ENCODE data around the gene ABCA5. TPM values are rescaled to one million over a fixed set of nuclear protein-coding genes. Genes with fewer than 3 reads are reported as not detected.

The ABCA5 gene
- total and polyA plus RNA-seq, 2 of the 13 experiments (the other 11 are each of a cell fraction or from before 2014, with no cell fraction given): 9.7 to 10.1 TPM

DNA sequence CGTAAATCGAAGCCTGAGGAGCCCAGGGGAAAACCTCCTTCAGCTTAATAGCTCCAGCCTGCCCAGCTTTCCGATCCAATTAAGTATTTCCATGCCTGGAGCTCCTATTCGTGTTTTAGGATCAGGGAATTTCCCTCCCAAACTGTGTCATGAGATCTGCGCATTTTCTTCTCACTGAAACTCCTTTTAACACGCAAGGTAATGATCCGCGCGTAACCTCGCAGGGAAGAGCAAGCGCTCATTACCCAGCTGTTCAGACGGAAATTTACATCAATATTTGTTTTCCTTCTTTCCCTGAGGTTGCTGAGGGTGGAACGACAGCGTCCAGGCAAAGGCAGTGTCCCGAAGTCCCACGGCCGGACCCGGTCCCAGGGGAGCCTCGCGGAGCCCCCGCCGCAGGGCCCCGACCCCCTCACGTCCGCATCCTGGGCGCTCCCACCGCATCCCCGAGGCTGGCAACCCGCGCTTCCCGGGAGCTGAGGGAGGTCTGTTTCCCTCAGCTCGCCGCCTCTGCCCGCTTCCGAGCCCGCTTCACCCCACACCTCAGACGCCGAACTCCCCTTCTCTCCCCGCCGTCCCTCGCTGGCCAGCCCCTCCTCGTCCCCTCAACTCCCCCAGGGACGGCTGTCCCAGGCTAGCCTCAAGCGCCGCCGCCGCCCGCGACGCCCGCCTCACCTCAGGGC, 415 bp downstream of the ABCA5 start (continued):
- peak; percentile 44 for TF ChIP-seq KDM2A (CRISPR knock-in tag; IDR thresholded peaks at IDR 0.05; ENCODE audit: borderline replicate concordance, low read depth)
- TF ChIP-seq, protein P1, sequence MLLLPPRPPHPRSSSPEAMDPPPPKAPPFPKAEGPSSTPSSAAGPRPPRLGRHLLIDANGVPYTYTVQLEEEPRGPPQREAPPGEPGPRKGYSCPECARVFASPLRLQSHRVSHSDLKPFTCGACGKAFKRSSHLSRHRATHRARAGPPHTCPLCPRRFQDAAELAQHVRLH (CRISPR knock-in tag; IDR thresholded peaks at IDR 0.05; ENCODE audit: borderline replicate concordance, low read depth): no peak; the same call in 1 of the 2 replicates
- no peak for TF ChIP-seq ZSCAN22 (CRISPR knock-in tag; IDR thresholded peaks at IDR 0.05)
- TF ChIP-seq TAF15 (IDR thresholded peaks at IDR 0.05; ENCODE audit: low read depth, low read length, poor library complexity, severe bottlenecking): no peak
- peak; percentile 73 for TF ChIP-seq ZBTB7B (CRISPR knock-in tag; IDR thresholded peaks at IDR 0.05)
- no peak for TF ChIP-seq RBFOX2 (IDR thresholded peaks at IDR 0.05; ENCODE audit: low read depth, low read length)
- 0 out of 2 replicates have a peak, but pooled peaks have one; percentile 82 for TF ChIP-seq ZNF878 (CRISPR knock-in tag; IDR thresholded peaks at IDR 0.05)
- TF ChIP-seq ZNF780A (CRISPR knock-in tag; IDR thresholded peaks at IDR 0.05): no peak
- TF ChIP-seq ZNF781 (CRISPR knock-in tag; IDR thresholded peaks at IDR 0.05; ENCODE audit: borderline replicate concordance, not compliant biosample characterization): peak; percentile 26
- peak; percentile 54; the same call in 1 of the 2 replicates for TF ChIP-seq ELF4 (CRISPR knock-in tag; IDR thresholded peaks at IDR 0.05; ENCODE audit: borderline replicate concordance)
- TF ChIP-seq ZNF451 (CRISPR knock-in tag; IDR thresholded peaks at IDR 0.05): no peak; the same call in 1 of the 2 replicates
- TF ChIP-seq, protein P2, sequence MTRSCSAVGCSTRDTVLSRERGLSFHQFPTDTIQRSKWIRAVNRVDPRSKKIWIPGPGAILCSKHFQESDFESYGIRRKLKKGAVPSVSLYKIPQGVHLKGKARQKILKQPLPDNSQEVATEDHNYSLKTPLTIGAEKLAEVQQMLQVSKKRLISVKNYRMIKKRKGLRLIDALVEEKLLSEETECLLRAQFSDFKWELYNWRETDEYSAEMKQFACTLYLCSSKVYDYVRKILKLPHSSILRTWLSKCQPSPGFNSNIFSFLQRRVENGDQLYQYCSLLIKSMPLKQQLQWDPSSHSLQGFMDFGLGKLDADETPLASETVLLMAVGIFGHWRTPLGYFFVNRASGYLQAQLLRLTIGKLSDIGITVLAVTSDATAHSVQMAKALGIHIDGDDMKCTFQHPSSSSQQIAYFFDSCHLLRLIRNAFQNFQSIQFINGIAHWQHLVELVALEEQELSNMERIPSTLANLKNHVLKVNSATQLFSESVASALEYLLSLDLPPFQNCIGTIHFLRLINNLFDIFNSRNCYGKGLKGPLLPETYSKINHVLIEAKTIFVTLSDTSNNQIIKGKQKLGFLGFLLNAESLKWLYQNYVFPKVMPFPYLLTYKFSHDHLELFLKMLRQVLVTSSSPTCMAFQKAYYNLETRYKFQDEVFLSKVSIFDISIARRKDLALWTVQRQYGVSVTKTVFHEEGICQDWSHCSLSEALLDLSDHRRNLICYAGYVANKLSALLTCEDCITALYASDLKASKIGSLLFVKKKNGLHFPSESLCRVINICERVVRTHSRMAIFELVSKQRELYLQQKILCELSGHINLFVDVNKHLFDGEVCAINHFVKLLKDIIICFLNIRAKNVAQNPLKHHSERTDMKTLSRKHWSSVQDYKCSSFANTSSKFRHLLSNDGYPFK (CRISPR knock-in tag; IDR thresholded peaks at IDR 0.05; ENCODE audit: borderline replicate concordance): peak; percentile 7; the same call in 1 of the 2 replicates
- TF ChIP-seq, protein P3, sequence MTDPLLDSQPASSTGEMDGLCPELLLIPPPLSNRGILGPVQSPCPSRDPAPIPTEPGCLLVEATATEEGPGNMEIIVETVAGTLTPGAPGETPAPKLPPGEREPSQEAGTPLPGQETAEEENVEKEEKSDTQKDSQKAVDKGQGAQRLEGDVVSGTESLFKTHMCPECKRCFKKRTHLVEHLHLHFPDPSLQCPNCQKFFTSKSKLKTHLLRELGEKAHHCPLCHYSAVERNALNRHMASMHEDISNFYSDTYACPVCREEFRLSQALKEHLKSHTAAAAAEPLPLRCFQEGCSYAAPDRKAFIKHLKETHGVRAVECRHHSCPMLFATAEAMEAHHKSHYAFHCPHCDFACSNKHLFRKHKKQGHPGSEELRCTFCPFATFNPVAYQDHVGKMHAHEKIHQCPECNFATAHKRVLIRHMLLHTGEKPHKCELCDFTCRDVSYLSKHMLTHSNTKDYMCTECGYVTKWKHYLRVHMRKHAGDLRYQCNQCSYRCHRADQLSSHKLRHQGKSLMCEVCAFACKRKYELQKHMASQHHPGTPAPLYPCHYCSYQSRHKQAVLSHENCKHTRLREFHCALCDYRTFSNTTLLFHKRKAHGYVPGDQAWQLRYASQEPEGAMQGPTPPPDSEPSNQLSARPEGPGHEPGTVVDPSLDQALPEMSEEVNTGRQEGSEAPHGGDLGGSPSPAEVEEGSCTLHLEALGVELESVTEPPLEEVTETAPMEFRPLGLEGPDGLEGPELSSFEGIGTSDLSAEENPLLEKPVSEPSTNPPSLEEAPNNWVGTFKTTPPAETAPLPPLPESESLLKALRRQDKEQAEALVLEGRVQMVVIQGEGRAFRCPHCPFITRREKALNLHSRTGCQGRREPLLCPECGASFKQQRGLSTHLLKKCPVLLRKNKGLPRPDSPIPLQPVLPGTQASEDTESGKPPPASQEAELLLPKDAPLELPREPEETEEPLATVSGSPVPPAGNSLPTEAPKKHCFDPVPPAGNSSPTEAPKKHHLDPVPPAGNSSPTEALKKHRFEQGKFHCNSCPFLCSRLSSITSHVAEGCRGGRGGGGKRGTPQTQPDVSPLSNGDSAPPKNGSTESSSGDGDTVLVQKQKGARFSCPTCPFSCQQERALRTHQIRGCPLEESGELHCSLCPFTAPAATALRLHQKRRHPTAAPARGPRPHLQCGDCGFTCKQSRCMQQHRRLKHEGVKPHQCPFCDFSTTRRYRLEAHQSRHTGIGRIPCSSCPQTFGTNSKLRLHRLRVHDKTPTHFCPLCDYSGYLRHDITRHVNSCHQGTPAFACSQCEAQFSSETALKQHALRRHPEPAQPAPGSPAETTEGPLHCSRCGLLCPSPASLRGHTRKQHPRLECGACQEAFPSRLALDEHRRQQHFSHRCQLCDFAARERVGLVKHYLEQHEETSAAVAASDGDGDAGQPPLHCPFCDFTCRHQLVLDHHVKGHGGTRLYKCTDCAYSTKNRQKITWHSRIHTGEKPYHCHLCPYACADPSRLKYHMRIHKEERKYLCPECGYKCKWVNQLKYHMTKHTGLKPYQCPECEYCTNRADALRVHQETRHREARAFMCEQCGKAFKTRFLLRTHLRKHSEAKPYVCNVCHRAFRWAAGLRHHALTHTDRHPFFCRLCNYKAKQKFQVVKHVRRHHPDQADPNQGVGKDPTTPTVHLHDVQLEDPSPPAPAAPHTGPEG (CRISPR knock-in tag; IDR thresholded peaks at IDR 0.05): 0 out of 2 replicates have a peak, but pooled peaks have one; percentile 24
- TF ChIP-seq, protein P4, sequence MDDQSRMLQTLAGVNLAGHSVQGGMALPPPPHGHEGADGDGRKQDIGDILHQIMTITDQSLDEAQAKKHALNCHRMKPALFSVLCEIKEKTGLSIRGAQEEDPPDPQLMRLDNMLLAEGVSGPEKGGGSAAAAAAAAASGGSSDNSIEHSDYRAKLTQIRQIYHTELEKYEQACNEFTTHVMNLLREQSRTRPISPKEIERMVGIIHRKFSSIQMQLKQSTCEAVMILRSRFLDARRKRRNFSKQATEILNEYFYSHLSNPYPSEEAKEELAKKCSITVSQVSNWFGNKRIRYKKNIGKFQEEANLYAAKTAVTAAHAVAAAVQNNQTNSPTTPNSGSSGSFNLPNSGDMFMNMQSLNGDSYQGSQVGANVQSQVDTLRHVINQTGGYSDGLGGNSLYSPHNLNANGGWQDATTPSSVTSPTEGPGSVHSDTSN (CRISPR knock-in tag; IDR thresholded peaks at IDR 0.05; ENCODE audit: borderline replicate concordance): no peak
- 0 out of 2 replicates have a peak, but pooled peaks have one; percentile 13 for TF ChIP-seq GLI4 (CRISPR knock-in tag; IDR thresholded peaks at IDR 0.05; ENCODE audit: borderline replicate concordance)
- TF ChIP-seq ZNF383 (CRISPR knock-in tag; IDR thresholded peaks at IDR 0.05; ENCODE audit: borderline replicate concordance): no peak
- no peak for TF ChIP-seq CEBPB (IDR thresholded peaks at IDR 0.05; ENCODE audit: borderline replicate concordance, low read depth, low read length)
- TF ChIP-seq ZFP1 (CRISPR knock-in tag; IDR thresholded peaks at IDR 0.05): no peak
